HK-2 (cell line): ENCODE data around the gene POU2F3.
A peak's percentile ranks its signal among the peaks of the same experiment; 100 is the strongest.

Experiments used
- DNase-seq: peaks from one replicate; pipeline ENCODE4 v3.0.0-alpha.2; 2018; ENCODE audit not compliant: unreplicated experiment

The POU2F3 gene

DNA sequence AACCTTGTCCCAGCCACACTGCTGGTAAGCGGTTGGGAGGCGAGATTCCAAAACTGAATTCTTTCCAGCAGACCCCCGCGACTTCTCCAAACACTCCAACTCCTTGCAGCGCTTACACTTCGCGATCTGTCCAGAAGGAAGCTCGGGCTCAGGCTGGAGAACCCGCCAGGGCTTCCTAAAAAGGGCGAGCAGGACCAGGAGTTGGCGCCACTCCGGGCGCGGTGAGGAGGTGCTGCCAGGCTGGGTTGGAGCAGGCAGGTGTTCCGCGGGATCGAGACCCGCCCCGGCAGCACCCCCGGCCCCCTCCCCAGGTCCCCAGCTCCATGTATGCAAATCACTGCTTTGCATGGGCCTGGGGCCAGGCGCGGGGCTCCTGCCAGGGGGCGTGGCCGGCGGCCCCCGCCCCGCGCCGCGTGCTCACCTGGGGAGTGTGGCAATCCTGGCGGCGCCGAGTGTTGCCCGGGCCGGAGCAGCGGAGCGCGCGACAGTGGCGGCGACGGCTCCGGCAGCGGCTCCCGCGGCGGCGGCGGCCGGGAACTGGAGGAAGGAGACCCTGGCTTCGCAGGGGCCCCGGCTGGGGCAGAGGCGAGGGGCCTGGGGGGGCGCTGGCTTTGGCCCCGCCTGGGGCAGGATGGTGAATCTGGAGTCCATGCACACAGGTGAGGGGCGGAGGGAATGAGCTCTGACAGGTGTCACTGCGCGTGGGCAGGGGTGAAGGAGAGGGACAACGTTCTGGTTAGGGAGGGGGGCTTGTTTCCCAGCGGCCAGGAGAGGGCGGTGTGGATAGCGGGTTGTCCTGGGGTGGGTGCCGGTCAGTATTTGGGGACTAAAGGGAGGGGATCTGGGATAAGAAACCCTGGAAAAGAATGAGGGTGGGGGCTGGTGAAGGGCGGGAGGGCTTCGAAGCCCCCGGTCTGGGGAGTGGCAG lies at the start of gene POU2F3:
TSS of gene POU2F3 (plus strand) at position 428 of the 928 bp plus-strand sequence. CDS start at position 632, 204 bp downstream.
- no peak for DNase-seq

DNA sequence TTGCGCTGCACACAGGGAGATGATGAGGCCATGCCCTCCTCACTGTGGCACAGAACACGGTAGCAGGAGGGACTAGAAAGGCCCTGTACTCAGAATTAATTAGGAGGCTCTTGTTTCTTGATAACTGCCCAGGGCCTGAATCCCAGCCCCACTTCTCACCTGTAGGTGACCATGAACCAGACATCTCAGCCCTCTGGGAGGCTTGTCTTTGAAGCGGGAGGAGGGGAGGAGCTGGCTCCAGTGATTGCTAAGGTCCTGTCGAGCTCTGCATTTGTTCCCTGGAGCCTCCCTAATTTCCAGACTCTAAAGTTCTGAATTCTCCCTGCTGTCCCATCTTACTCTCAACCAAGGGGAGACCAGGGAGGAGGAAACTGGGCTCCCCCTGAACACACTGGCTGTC lies 48.9 kb upstream of the POU2F3 start:
- DNase-seq: no peak

DNA sequence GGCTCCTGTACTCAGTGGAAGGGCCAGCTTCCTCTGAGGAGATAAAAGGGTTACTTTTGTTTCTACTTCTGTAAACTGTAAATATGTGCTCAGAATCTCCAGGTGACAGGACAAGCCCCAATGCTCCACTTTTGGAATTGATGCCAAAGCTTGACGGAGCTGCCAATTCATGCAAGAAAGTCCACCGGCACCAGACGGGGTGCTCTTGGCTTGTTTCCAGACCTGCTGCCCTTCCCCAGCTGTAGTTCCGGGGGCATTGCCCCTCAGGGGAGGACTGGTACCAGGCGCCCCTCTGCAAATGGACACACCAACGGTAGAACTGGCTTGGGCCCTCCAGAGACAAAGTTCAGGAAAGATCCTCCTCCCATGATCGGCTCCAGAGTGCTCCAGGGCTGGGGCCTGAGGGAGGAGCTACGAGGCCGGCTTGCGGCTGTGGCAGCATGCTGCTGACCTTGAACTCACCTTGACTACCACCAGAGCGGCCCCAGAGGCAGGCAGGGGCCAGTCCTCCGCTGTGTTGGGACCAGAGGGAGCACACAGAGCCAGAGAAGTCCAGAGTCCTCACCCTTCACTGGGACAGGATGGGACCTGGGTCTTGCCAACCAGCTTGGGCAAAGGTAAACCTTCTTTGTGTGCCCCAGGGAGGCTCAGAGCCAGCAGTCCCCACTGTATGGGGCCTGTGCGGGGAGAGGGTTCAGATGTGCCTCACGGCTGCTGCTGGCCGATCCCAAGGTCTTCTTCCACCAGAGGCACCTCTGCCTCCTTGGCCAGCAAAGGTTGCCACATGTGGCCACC lies 46.9 kb upstream of the POU2F3 start:
- DNase-seq: no peak

DNA sequence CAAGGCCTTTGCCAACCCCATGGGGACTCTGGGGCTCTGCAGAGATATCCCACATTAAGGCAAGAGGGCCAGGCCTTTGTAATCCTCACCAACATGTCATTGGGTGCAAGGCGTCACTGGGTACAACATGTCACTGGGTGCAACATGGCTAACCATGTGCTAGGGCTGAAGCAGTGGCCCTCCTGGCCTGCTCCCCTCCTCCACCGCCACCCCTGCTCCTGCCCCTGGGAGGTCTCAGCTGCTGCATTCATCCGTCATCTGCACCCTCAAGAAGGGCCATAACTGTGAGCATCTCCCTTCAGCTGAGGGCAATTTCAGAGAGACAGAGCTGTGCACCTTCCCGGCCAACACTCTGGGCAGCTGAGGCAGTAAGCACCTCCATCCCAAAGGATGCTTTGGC lies 45.8 kb upstream of the POU2F3 start:
- no peak for DNase-seq

DNA sequence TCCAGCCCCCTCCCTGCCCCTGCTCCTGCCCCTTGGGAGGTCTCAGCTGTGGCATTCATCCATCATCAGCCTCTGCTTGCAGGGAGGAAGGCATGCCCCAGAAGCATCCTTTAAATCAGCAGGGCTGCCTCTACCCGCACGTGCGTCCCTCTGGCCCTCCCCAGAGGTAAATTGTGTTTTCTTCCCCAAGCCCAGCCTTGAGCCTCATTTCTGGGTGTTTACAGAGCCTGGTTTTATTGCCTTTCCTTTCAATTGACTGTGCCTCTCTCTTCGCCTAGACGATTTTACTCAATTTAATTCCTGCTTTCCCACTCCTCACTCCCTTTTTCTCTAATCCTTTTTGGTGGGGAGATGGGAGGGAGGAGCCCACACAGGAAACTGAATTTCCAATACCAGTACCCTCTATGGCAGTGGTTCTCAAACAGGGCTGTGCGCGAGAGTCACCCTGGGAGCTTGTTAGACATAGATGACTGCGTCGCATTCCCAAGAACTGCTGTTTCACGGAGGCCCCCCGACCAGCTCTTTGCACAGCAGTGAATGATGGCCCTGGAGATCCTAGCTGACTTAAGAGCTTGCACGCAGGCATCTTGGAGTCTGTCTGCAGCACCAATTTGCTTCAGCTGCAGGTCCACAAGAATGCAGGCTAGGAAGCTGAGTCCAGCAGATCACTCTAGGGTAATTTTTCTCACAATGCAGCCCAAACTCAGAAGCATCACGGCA lies 44.2 kb upstream of the POU2F3 start:
- no peak for DNase-seq

DNA sequence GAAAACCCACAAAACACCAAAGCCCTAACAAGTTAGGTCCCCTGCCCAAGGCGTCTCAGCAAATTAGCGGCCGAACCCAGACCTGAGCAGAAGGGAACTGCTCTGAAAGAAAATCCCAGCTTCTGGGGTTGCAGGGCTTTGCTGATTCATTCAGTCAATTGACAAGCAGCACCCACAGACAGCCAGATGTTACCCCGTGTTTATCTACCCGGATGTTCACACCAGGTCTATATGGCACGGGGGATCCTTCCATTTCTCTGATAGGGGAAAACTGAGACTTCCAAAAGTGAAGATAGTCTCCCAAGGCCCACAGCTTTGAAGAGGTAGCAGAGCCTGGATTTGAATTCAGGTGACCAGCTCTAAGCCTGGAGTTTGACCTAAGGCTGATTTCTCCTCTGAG lies 43.1 kb upstream of the POU2F3 start:
- no peak for DNase-seq

DNA sequence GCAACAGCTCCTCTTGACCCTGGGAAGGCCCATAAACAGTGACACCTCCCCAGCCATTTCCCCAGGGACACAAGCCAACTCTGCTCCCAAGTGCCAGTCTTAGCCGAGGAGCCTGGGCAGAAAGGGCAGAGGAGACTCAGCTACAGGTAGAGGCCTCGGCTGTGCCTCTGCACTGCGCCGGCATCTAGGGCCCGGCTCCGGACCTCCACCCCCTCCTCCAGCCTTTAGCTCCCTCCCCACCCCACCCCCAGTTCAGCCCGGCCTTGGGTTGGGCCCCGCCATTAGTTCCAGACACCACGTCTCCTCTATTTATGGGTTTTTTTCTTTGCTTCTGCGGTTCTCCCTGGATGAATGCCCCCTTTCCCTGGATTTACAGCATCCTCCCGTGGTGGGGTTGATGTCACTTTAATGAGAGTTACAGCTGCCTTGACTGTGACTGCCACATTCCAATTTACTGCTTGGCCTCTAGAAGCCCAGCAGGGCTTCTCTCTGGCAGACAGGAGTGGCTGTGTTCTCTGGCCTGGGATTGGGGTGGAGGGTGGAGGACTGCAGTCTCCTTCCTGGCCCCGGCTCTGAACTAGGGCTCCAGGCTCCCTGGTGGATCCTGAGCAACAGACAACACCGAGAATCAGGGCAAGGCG lies 42.6 kb upstream of the POU2F3 start:
- DNase-seq: no peak

DNA sequence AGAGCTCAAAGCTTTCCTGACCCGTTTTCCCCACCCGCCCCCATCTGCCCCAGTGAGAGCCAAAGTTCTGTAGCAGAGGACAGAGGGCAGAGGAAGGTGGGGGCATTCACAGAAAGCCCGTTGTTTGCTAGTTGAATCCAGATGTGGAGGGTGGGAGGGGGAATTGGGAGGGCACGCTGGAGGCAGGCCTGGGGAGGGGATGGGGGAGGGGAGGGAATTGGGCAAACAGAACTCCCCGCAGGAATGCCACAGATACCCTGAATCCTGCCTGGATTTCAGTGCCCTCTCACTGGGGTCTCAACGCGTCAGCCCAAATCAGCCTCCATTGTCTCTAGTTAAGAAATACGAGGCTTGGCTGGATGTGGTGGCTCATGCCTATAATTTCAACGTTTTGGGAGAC lies 42.0 kb upstream of the POU2F3 start:
- DNase-seq: no peak

DNA sequence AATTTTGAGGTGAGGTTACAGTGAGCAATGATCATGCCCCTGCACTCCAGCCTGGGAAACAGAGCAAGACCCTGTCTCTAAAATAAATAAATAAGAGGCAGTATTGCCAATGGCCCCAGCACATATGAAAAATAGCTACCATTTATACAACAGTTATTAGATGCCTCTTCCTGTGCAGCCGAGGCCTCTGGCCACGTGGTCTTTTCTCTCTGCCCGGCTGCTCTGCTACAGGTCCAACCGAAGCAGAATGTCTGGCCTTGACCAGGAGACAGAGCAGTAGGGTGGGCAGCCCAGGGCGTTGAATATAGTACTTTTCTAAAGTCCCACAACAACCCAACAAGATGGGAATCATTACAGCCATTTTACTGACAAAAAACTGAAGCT lies 41.5 kb upstream of the POU2F3 start:
- DNase-seq: no peak

DNA sequence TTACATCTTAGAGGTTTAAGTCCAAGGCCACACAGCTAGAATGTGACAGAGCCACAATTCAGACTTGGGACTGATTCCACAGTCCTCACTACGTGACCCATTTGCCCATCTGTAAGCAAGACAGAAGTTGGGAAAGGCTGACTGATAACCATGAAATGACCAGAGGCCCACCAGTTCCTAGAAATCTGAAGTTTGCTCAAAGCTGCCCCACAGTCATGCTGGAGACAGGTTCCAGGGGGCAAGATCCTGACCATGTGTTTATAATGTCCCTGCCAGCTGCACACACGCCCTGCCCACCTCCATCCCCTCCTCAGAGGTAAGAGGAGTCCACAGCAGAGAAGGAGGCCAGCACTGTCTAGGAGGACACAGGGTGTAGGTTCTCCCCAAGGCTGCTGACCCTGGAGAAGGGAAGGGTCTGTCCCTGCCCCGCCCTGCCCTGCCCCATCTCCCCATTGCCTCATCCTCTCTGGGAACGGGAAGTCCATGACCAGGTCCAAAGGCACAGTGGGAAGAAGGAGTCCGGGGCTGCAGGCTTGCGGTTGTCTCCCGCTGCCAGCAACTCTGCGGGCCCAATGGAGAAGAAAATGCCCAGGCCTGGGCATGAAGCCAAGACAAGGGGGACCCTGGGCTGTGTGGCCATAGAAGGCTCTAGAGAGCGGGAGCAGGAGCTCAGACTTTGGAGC lies 41.0 kb upstream of the POU2F3 start:
- DNase-seq: no peak

DNA sequence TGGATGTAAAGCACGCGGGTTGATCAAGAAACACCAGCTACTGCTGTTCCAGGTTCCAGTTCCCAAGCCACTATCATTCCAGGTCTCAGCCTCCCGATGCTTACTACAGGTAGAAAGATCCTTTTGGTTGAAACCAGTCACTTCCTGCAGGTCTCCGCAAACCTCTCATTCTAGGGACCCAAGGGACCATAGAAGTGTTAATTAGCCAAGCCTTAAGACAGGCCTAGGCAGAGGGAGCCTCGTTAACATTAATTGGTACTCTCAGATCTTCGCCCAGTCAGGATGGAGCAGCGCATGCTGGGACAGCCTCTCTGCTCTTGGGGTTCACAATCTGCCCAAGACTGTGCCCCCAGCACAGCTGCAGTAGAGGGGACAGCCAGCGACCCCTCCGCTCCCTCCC lies 40.3 kb upstream of the POU2F3 start:
- no peak for DNase-seq

DNA sequence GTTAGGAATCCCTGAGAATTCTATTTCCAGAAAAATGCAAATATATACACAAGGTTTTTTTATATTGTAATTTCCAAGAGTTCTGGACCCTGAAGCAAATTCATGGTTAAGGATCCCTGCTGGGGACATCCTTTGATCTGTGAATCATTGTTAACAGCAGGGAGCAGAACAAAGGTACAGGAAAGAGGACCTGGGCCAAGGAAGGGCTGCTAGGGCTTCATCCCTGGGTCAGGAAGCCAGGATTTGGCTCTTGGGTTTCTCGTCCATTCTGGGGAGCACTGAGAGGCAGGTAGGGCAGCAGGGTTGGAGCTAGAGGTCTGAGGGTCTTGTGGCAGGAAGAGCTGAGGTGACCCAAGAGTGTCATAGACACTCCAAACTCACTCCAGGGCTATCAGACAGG lies 39.3 kb upstream of the POU2F3 start:
- no peak for DNase-seq

DNA sequence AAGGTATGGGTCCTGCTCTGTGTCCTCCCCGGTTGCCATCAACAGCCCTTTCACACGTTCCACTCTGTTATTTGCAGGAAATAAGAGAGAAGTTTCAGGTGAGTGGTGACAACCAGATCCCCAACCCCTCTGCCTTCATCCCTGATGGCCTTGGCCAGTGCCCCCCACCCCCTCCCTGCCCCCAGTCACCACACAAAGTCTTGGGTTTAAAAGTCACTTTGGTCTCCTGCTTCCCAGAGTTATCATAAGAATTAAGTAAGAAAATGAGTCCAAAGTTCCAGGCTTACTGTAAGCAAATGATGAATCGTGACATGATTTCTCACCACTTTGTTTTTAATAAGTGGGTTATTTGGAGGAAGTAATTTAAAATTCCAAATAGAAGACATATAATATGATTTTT lies 38.3 kb upstream of the POU2F3 start:
- DNase-seq: no peak

DNA sequence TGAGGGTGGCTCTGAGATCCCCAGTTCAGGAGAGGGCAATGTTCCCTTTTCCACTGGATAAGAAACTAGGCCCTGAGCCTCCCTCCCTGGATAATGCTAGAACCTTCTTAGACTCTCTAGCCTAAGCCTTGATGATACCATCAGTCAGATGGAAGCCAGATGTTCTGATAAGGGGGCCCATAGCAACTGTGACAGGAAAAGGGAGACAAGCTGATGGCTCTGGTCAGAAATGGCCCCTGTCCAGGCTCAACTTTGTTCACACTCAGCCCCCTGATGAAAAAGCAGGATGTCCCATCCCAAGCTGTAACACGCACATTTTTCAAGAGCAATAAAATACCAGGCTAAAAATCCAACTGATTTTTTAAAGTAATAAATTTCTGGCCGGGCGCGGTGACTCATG lies 36.3 kb upstream of the POU2F3 start:
- no peak for DNase-seq

DNA sequence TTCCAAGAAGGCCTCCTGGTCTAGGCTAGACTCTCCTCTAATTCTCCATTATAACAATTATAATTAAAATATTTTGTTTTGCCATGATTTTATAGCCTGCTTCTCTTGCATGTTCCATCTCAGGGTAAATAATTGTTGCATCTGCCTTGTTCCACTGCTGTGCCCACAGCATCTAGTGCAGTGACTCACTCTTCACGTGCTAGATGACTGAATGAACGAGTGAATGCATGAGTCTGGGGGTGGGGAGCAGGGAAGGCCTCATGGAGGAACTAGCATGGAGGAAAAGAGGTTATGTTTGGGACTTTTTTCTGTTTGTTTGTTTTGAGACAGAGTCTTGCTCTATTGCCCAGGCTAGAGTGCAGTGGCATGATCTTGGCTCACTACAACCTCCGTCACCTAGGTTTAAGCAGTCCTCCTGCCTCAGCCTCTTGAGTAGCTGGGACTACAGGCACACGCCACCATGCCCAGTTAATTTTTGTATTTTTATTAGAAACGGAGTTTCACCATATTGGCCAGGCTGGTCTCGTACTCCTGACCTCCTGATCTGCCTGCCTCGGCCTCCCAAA lies 34.3 kb upstream of the POU2F3 start:
- peak; percentile 27 for DNase-seq

DNA sequence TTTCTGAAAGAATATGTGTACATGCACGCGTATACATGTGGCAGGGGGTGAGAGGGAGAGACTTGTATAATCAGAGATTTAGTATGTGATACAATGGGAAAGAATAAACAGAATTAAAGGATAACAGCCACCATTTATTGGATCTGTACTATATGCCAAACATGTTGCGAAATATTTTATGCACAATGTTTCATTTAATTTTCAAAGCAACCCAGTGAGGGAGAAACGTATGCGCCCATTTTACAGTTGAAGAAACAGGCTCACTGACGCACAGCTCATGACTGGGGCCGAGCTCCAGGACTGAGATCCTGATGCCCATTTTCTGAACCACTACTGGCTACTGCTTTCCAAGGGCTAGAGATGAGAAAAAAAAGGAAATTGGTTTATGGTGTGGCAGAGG lies 32.4 kb upstream of the POU2F3 start:
- DNase-seq: no peak

DNA sequence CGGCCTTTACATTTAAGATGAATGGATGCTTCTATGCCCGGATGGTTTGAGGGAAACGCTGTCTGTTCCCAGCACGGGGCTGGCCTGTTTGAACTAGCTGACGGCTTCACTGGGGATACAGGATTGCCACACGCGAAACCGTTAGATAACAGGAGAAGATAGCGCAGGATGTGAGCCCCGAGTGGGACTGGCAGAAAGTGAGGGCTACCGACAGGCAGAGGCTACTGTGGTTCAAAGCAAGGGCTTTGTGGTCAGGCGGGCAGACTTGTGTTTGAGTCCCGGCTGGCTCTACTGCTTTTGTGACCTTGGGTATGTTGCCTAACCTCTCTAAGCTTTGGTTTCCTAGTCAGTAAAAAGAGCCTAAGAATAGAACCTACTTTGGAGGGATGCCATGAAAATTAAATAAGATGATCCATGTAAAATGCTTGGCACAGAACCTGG lies 31.9 kb upstream of the POU2F3 start:
- no peak for DNase-seq

DNA sequence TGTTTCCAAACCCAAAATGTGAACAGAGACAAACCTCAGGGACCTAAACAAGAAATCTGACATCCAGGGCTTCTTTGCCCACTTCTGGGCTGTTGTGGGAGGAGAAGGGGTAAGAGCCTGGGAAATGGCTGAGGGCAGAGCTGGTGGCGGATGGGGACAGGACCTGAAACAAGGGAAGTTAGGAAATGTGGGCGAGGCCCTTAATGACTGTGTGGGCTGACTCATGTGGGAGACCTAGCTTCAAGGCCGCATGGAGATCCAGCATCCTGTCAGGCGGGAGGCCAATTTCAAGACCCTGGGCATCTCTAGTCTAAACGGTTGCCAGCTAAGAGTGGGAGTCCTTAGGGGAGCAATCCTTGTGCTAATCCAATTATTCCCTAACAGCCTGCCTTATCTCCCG lies 31.2 kb upstream of the POU2F3 start:
- no peak for DNase-seq

DNA sequence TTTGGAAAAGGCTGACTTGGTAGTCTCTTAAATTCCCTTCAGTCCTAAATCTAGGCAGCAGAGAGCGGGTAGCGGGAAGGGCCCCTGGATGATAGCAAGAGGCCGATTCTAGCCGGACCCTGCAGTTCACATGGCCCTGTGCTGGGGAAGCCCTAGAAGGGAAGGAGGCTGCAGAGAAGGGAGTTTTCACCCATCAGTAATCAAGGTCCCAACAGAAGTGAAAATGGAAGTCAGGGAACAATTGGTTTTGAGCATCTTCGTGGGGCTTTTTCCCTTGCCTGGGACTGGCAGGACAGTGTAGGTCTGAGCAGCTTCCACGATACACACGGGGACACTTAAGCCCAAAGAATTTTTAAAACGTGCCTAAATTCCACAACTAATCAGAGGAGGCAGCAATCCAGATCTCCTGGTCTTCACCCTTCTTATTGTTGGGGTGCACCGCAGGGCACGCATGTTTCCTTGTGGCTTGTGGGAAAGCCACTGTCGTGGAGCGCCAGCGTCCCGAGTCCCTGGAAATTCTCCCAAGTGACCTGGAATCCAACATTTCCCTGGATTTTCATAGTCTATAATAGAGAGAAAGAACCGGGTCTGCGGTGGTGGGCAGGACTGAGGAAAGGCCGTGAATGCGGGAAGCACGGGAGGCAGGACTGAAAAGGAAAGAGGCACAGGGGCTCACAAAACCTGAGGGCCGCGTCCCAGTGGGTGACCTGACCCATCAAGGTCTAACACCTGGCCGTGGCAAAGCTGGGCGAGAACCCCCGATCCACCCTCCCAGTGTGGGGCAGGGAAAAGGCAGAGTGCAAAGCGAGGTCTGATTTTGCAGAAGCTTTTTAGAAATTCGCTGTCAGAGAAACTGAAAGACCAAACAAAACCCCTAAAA lies 30.0 kb upstream of the POU2F3 start:
- DNase-seq: no peak
